DND-41 (cell line): Measurements from ENCODE around the gene ADRM1.

ENCODE experiments used
- EZH2 ChIP-seq: IDR thresholded peaks from 3 replicates; pipeline ENCODE4 v1.6.1; 2012; ENCODE audit warnings: borderline replicate concordance, low read depth, mild to moderate bottlenecking, moderate library complexity, low read length, inconsistent platforms; ENCODE audit not compliant: severe bottlenecking
- TF ChIP-seq, protein P1 (sequence below): IDR thresholded peaks from 2 replicates; pipeline ENCODE4 v1.5.1; 2012; ENCODE audit warnings: borderline replicate concordance, low read length, moderate library complexity, mild to moderate bottlenecking; ENCODE audit not compliant: poor library complexity, severe bottlenecking; ENCODE audit errors: extremely low read depth

DNA sequence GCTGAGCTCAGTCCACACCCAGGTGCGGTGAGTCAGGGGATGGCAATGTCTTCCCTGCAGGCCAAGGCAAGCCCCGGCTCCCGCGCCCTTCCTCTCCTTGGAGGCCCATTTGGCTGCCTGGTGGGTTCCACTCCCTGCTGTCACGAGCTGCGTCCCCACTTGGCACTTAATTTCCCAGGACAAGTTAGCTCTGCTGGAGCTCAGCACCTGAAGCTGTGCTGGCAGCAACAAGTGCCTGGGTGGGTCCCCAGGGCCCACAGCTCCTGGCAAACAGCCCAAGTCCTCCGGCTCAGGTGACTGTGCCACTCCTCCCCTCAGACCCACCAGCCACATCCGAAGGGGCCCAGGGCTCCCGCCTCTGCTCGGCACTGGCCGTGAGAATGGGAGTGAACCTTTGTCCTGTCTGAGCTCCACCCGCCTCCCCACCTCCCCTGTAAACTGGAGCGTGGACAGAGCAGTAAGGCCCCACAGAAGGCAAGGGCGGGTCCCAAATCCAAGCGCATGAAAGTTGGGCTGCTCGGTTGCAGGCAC lies 47.4 kb downstream of the ADRM1 start:
- TF ChIP-seq, protein P1, sequence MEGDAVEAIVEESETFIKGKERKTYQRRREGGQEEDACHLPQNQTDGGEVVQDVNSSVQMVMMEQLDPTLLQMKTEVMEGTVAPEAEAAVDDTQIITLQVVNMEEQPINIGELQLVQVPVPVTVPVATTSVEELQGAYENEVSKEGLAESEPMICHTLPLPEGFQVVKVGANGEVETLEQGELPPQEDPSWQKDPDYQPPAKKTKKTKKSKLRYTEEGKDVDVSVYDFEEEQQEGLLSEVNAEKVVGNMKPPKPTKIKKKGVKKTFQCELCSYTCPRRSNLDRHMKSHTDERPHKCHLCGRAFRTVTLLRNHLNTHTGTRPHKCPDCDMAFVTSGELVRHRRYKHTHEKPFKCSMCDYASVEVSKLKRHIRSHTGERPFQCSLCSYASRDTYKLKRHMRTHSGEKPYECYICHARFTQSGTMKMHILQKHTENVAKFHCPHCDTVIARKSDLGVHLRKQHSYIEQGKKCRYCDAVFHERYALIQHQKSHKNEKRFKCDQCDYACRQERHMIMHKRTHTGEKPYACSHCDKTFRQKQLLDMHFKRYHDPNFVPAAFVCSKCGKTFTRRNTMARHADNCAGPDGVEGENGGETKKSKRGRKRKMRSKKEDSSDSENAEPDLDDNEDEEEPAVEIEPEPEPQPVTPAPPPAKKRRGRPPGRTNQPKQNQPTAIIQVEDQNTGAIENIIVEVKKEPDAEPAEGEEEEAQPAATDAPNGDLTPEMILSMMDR = no peak
- no peak for TF ChIP-seq EZH2
